GM19468 (cell line): Measurements from ENCODE around the gene PRRC2B.

Source experiments
- ATAC-seq: cut with Tn5 transposase; IDR thresholded peaks from one replicate; pipeline ENCODE4 v1.9.1; 2021; ENCODE audit warnings: mild to moderate bottlenecking, moderate library complexity, moderate number of reproducible peaks; ENCODE audit not compliant: unreplicated experiment; ENCODE audit errors: extremely low read depth

The PRRC2B gene

DNA sequence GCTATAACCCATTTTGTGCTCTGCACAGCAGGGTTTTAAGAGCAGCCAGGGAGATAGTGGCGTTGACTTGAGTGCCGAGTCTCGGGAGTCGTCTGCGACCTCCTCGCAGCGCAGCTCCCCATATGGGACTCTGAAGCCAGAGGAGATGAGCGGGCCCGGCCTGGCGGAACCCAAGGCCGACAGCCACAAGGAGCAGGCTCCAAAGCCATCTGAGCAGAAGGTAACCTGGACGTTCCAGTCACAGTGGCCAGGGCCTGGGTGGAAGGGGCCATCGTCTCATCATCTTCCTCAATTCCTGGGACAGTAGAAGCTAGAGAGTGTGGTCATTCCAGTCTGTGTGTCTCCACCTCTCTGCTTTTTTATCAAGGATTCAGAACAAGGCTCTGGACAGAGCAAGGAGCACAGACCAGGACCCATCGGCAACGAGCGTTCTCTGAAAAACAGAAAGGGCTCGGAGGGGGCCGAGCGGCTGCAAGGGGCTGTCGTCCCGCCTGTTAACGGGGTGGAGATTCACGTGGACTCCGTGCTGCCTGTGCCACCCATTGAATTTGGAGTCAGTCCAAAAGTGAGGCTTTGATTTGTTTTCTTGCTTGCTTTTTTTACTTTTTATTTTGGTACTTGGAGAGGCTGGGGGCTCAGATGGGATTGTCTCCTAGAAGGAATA lies 88.6 kb downstream of the PRRC2B start:
- no peak for ATAC-seq

DNA sequence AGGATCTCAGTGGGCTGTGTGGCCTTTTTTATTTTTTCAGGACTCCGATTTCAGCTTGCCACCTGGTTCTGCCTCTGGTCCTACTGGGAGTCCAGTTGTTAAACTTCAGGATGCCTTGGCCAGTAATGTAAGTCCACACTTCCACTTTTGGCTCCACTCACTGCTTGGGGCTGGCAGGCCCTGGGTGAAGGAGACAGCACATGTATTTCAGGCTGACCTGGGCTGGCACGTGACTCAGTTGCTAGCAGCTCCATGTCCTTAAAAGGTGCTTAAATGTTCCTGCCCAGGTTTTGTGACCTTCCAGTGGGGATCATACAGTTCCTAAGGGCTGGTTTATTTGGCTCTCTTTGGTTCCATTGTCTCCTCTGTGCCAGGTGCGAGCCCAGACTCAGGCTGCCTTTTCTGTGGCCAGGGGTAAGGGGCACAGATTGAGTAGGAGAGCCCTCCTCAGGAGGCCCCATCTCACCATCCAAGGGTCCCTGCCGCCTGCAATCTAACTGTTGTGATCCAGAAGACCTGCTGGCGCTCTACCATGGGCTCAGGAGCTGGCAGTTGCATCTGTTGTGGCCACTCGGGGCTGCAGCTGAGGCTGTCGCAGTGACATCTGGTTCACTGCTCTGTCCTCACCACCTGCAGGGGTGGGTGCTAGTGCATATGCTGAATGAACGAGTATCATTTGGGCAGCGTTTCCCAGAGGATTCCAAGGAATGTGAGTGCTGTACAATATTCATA lies 89.6 kb downstream of the PRRC2B start:
- no peak for ATAC-seq

- no peak for ATAC-seq
Measured at GRCh38 chr9:131484051-131484445, 90.2 kb downstream of the PRRC2B start.

GRCh38 chr9:131484560-131485185 lies 90.8 kb downstream of the PRRC2B start:
- no peak for ATAC-seq

GRCh38 chr9:131485206-131485605 lies 91.3 kb downstream of the PRRC2B start:
- ATAC-seq, result no peak

GRCh38 chr9:131485728-131486422 lies 92.0 kb downstream of the PRRC2B start:
- no peak for ATAC-seq

DNA sequence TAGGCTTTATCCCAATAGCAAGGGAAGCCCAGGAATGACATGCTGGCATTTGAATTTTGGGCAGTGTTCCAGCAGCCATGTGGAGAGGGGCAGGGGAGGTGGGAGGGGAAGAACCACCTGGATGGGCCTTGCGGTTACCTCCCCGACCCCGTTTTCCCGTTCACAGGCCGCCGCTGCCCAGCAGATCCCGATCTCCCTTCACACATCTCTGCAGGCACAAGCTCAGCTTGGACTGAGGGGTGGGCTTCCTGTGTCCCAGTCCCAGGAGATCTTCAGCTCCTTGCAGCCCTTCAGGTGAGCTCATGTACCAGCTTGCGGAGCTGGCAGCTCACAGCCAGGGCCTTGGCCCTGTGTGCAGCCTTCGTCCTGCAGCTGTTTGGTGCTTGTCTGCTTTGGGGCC lies 93.1 kb downstream of the PRRC2B start:
- no peak for ATAC-seq

DNA sequence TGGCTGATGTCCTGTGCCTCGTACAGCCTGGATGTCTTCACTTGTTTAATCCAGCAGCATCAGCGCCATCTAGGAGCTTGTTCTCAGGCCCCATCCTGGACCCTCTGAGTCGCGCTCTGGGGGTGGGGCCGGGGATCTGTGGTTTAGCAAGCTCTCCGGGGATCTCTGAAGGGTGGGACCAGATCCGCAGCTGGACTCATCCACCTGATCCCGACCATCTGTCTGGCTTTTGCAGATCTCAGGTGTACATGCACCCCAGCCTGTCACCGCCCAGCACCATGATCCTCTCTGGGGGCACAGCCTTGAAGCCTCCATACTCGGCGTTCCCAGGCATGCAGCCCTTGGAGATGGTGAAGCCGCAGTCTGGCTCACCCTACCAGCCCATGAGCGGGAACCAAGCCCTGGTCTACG lies 93.7 kb downstream of the PRRC2B start:
- no peak for ATAC-seq

DNA sequence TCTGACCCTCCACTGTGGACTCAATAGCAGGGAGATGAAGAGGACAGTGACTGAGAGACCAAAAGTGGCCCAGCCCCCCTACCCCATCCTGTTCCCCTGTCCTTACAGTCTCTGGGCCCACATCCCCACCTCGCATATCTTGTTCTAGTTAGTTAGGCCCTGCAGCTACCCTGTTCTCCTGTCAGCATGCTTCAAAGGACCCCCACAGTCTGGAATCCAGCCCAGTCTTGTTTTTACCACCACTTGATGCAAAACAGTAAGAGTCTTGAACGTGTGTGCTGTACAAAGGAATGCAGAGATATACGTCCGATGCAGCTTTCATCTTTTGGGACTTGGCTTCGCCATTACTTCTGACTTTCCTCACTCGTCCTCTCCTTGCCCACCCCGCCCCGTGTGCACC lies 96.6 kb downstream of the PRRC2B start:
- ATAC-seq, result no peak

DNA sequence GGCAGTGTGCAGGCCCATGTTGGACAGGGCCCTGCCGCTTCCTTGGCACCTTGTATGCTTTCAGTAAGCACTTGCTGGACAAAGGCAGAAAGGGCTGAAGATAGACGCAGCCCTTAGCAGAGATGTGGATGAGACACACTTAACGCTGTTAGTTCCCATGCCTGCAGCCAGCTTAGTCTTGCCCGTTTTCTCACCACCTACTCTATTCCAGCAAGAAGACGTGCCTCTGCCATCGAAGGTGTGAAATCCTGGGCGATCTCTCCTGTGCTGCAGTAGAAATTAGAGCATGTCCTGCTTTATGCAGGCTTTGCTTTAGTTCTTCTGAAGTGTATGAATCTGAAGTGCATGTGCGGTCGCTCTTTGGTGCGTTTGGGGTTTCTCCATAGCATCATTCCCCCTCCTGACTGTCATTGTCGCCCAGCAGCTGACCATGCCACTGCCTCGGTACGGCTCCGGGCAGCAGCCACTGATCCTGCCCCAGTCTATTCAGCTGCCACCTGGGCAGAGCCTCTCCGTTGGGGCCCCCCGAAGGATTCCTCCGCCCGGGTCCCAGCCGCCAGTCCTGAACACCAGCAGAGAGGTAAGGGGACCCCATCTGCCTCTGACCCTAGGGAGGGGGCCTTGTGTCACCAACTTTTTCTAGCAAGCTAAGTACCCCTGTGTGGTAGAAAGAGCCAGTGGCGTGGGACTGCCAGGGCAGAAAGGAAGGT lies 97.3 kb downstream of the PRRC2B start:
- ATAC-seq, result no peak

- no peak for ATAC-seq
Measured at GRCh38 chr9:131492070-131492469, 98.2 kb downstream of the PRRC2B start.

- ATAC-seq, result no peak
Measured at GRCh38 chr9:131494296-131494870, 100.5 kb downstream of the PRRC2B start.

DNA sequence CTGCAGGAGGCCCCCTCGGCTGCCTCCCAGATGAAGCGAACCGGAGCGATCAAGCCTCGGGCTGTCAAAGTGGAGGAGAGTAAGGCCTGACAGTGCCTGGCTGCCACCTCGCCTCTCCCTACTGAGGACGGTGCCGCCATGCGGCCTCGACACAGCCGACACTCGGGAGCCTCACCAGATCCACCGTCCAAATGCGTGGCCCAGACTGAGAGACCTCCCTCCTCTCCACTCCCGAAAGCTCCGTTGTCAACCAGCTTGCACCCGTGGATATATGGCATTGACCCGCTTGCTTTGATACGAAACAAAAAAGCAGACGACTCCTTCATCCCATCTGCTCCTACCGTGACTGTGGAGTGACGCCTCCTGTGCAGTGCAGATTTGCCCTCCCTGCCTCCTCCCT lies 101.9 kb downstream of the PRRC2B start:
- no peak for ATAC-seq

- no peak for ATAC-seq
Measured at GRCh38 chr9:131496844-131497405, 103.0 kb downstream of the PRRC2B start.

DNA sequence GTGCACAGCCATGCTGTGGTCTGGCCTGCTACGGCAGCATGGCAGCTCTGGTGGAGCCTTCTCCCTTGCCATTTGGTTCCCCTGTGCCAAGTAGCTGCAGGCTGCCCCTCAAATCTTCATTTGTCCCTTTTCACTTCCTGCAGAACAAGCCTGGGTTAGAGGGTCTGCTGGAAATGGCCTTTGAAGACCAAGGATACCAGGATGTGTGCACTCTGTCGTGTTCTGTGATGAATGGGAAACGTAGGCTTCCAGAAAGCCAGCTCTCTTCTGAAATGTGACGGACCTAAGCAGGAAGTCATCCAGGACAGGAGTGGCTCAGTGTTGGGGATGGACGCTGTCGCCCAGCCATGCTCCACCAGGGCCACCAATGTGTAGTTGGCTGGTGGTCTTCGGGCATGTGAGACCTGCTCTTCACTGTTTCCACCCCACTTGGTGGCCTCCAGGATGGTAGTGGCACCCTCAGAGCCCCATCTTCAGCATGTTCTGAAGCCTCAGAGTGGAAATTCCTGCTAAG lies 105.4 kb downstream of the PRRC2B start:
- no peak for ATAC-seq

DNA sequence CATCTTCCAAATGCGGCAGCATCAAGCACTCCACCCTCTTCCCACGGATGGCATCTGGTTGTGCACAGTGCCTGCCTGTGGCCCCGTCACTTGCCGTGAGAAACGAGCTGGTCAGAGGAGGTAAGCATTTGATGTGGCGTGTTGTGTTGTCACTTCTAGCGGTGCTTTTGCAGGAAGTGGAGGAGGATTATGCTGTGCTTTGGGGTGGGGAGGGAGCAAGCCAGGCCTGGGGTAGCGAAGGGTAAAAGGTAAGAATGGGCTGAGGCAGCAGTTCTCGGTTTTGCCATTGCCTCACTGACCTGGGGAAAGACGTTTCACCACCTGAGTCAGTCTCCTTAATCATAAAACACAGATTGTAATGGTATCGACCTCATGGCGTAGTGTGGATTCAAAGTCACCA lies 106.5 kb downstream of the PRRC2B start:
- ATAC-seq, result no peak

DNA sequence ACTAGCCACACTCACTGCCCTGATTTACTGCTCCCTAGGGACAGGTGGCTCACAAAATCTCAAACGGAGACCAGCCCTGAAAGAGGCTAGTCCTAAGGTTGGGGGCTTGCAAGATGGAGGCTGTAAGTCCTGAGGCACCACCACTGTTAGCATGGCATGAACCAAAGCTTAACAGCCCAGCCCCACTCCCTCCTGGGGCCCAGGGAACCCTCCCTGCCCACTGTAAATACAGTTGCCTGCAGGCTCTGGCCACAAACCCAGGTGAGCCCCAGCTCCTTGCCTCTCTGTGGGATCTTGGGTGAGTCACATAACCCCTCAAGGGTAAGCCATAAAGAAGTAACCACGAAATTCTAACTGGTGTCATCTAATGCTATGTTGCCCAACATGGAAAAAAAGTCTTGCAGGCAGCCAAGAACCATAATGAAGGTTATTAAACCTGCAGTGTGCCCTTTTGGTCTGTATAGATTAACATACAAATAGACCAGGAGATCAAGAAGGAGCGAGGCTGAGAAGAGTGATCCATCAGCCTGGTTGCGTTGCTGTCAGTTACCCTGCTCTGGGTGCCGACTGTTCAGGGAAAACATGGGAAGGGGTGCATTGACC lies 107.2 kb downstream of the PRRC2B start:
- no peak for ATAC-seq

DNA sequence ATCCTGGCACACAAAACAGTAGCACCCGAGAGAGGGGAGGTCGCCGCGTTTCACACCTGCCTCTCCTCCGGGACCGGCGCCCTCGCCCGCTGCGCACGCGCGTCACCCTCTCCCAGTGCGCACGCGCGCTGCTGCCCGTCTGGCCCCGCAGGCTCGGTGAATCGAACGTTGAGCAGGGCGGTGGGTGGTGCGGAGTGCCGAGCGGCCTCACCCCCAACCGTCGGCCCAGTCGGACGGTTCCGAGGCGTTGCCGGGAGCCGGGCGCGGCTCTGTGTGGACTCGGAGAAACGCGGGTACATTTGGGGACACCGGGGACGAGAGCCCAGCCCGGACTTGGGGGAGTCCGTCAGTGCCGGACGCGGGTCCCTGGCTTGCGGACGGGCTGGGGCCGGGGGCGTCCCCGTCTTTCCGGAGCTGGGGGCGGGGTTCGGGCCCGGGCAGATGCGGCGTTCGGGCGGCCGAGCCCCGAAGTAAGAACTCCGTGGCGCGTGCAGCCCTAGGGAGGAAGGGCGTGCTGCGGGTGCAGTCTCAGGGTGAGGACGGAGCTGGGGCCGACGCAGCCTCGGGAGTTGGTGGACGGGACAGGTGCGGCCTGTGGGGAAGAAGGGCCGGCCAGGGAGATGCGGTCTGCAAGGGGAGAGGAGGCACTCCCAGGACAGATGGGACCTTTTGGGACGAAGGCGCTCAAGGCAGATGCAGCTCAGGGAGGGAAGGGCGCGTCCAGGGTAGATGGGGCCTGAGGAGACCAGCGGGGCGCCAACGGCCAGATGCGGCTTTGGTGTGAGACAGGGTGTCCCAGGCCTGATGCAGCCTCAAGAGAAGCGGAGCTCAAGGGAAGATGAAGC lies 109.1 kb downstream of the PRRC2B start, which contains the start of gene POMT1:
POMT1 (plus strand) TSS at position 138 of the 845 bp plus-strand sequence. CDS start 1,301 bp downstream, outside the sequence.
- ATAC-seq, result peak; percentile 53
